HG03354 (cell line): ENCODE results near the gene SDK2.
A peak's percentile ranks its signal among the peaks of the same experiment; 100 is the strongest.
"Not testable (repeated sequence)": the region's sequence is repeated elsewhere in the genome, so short reads cannot be mapped to it uniquely, and the experiment has no call there.

Source experiments
- ATAC-seq: cut with Tn5 transposase; IDR thresholded peaks from one replicate; pipeline ENCODE4 v1.9.1; 2021; ENCODE audit warnings: mild to moderate bottlenecking; ENCODE audit not compliant: unreplicated experiment, poor library complexity, severe bottlenecking

SDK2 gene

DNA sequence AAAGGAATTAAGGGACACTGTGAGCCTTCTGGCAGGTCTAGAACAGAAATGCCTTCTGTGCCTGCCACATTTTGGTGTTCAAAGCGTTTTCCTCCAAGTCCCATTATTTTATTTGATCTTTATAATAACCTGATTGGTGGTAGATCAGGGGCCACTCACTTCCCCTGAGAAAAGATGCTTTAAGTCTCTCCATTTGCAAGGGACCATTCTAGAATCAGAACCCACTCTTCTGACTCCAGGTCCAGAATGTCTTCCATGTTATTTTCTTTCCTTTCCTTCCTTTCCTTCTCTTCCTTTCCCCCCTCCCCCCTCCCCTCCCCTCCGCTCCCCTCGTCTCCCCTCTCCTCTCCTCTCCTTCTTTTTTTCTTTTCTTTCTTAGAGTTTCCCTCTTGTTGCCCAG lies 313.2 kb downstream of the SDK2 start:
- no peak for ATAC-seq

DNA sequence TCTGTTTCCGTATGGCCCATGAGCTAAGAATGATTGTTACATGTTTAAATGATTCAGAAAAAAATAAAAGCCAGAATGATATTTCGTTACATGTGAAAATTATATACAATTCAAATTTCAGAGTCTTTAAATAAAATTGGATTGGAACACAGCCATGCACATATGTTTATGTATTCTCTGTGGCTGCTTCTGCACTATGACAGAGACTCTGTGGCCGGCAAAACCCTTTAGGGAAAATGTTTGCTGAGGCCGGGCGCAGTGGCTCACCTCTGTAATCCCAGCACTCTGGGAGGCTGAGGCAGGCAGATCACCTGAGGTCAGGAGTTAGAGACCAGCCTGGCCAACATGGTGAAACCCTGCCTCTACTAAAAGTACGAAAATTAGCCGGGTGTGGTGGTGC lies 316.6 kb downstream of the SDK2 start:
- ATAC-seq: no peak

- ATAC-seq: no peak
Measured at GRCh38 chr17:73325527-73325842, 318.8 kb downstream of the SDK2 start.

- ATAC-seq: no peak
Measured at GRCh38 chr17:73324711-73325526, 319.3 kb downstream of the SDK2 start.

DNA sequence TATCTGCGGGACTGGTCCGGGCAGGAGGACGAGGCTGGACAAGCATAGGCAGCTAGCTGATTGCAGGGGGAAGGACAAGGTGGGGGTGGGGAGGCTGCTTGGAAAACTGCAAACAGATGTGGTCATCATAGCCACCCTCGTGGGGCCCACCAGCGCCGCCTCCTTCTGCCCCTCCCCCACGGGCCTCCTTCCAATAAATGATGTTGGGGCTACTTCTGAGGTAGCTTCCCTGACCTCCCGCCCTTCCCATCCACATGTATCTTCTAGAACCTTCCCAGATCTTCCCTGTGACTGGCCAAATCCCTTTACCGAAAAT lies 320.1 kb downstream of the SDK2 start:
- ATAC-seq: no peak

- ATAC-seq: no peak
Measured at GRCh38 chr17:73323409-73324159, 320.7 kb downstream of the SDK2 start.

GRCh38 chr17:73320601-73321264 lies 323.5 kb downstream of the SDK2 start:
- no peak for ATAC-seq

- no peak for ATAC-seq
Measured at GRCh38 chr17:73319766-73320165, 324.5 kb downstream of the SDK2 start.

DNA sequence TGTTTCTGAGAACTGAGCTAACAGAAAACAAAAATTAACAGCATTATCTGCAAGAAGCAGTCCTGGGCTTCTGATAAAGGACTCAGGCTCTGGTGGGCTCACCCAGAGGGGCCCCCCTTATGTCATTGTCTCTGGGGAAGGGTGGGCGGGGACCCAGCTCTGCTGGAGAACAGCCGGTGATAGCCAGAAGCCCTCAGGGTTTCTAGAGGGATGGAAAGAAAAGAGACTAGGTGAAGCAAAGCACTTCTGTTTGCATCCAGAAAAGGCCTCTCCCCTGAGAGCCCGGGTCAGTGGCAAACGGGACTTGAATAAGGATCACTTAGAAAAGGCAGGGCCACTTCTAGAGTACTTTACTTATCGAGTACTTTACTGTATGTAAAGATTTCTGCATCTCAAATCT lies 325.4 kb downstream of the SDK2 start:
- ATAC-seq: no peak

DNA sequence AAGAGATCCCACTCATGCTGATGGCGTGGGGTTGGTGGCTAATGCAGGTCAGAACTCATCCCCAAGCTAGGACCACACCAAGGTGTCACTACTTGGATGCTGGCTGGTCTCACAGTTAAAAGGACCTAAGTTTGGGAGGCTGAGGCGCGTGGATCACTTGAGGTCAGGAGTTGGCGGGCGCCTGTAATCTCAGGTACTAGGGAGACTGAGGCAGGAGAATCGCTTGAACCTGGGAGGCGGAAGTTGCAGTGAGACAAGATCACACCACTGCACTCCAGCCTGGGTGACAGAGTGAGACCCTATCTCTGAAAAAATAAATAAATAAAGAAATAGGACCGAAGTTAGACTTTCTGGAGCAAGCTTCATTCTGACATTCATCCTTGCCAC lies 325.8 kb downstream of the SDK2 start:
- no peak for ATAC-seq

DNA sequence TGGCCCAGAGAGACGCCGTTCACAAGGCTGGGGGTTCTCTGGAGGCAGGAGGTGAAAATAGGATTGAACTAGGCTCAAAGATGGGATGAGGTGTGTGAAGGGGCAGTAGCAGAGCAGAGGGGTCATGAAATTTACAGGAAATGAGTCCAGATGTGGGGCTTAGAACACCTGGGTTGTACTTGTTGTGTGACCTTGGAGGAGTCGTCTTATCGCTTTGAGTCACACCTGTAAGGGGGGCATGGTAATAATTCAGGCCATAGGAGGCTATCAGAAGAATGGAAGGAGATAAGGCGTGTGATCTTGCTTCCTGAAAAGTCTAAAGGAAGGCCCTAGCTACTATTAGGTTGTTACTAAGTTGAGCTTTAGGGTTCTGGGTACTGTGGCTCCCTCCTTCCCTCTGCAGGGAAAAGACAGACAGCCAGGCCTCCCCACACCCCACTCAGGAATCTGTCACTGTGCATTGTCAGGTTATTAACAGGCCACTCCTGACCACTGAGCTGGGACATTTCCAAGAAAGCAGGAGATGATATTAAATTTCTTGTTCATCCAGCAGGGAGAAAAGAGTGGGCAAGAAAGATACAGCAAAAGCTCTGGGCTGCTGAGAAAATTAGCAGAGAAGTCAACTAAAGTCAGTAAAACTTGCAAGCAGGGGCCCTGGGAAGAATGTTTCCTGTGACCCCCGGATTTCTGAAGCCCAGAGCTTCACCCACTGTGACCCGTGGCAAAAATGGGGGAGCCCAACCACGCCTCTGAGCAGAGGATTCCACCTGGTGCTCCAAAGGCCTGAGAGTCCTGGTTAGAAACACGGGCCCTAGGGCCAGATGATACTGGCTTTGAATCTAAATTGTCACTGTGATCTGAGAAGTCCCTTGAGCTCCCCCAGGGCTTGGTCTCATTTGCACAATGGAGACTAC lies 326.5 kb downstream of the SDK2 start:
- ATAC-seq: no peak

DNA sequence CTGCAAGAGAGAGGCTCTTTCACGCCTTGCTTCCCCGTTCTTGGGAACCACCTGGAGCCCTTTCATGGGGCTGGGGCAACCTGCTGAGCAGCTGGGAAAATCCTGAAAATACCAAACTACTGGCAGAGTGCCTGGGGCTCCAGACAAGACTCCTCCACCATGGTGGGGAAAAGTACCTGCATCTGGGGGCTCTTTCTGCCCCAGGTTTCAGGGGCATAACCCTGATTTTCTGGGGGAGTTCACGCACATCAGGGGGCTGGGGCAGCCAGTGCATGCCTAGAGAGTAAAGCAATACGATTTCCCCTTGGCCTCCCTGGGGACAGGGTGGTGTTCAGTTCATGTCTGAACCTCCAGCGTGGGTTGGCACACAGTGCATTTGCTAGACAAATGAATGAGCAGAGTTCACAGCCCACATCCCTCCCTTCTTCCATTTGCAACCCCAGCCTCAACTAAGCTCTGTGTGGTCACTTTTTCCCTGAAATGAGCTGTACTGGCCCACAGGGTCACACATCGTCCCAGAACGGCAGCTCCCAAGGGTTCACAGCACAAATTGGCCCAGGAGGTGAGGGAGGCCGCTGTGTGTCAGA lies 327.2 kb downstream of the SDK2 start:
- no peak for ATAC-seq

- no peak for ATAC-seq
Measured at GRCh38 chr17:73315471-73315870, 328.8 kb downstream of the SDK2 start.

GRCh38 chr17:73313526-73314127 lies 330.6 kb downstream of the SDK2 start:
- no peak for ATAC-seq

DNA sequence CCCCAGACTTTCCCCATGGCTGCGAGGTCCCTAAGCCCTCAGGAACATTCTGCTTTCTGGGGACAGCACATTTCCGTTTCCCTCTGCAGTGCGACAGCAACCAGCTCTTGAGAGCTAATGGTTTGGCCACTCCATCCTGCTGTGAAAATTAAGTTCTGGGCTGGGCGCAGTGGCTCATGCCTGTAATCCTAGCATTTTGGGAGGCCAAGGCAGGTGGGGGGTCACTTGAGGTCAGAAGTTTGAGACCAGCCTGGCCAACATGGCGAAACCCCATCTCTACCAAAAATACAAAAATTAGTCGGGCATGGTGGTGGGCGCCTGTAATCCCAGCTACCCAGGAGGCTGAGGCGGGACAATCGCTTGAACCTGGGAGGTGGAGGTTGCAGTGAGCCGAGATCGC lies 331.4 kb downstream of the SDK2 start:
- ATAC-seq: not testable (repeated sequence)

- peak; percentile 90 for ATAC-seq
Measured at GRCh38 chr17:73311781-73312641, 332.2 kb downstream of the SDK2 start, which contains the start of gene CDC42EP4. Gene CDC42EP4 (minus strand): TSS chr17:73312001. CDS start chr17:73286500, 25,501 bp downstream.

DNA sequence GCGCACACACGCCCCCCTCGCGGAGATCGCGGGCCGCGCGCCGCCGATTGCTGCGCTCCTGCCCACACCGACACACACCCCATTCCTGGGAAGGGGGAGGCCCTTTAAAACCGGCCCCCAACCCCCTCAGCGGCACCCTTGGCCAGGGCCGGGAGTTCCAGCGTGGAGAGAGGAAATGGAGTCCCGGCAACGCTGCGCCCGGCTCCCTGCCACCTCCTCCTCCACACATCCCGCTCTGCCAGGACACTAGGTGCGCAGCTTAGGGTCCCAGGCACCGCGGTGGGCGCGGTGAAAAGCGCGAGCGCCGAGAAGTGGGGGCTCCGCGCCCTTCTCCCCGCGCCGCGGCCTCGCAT lies 332.8 kb downstream of the SDK2 start:
- ATAC-seq: peak; percentile 21
